Pancreas (tissue), 10 donors: Measurements from ENCODE around the gene CXorf66. TPM values are rescaled to one million over a fixed set of nuclear protein-coding genes. Genes with fewer than 3 reads are reported as not detected.
"Not testable (repeated sequence)": the region's sequence is repeated elsewhere in the genome, so short reads cannot be mapped to it uniquely, and the experiment has no call there.

Experiments
- ATAC-seq, 4 donors: fragments of 200-7000 bp; cut with Tn5 transposase; one replicate each; pipeline versions ENCODE4 v1.8.0 to v1.9.1; 2020; ENCODE audit warnings: mild to moderate bottlenecking in 4 of 4, moderate library complexity in 4 of 4
- DNase-seq, 6 donors: peaks; one replicate each; pipeline ENCODE4 v3.0.0-alpha.2; 2020
- FAIRE-seq: peaks from 2 replicates; lab custom pipeline; 2012; peaks lifted over from hg19 to GRCh38; lab: Jason Lieb, UNC
- H3K27ac ChIP-seq, 4 donors: fragments of 200-600 bp; sonication (generic); 1 replicate in 3 of 4; 2 replicates in 1 of 4; pipeline versions ENCODE4 v1.5.0 to v1.8.0; 2020
- H3K27me3 ChIP-seq, 4 donors: fragments of 200-600 bp; one replicate each; pipeline ENCODE4 v1.8.0; 2021
- H3K36me3 ChIP-seq, 3 donors: fragments of 200-600 bp; sonication (generic) in 1 of 3; one replicate each; pipeline versions ENCODE4 v1.5.0 to v1.8.0; 2020 to 2021
- H3K4me1 ChIP-seq, 3 donors: fragments of 200-600 bp; one replicate each; pipeline ENCODE4 v1.8.0; 2021
- H3K4me3 ChIP-seq, 4 donors: fragments of 200-600 bp; sonication (generic) in 2 of 4; one replicate each; pipeline versions ENCODE4 v1.5.0 to v1.8.0; 2020 to 2021
- H3K9me3 ChIP-seq, 4 donors: fragments of 200-600 bp; one replicate each; pipeline ENCODE4 v1.8.0; 2021
- CTCF ChIP-seq, 4 donors: fragments of 200-600 bp; sonication (generic) in 3 of 4; IDR thresholded peaks; one replicate each; pipeline versions ENCODE4 v1.5.0 to v1.8.0; 2021; ENCODE audit warnings: antibody characterized with exemption in 4 of 4
- WGBS, 2 donors: extraction: QIAGEN DNeasy Blood & Tissue Kit; methylation state at CpG; one replicate each; pipeline ENCODE4 v1.1.7; 2013; 5-methylcytosine and 5-hydroxymethylcytosine counted together
- intact Hi-C, 3 donors: fragments of 100-400 bp; cut with DNase I; formaldehyde crosslinking; loops; one replicate each; pipeline versions ENCODE4 v1.11.1 to v1.14.2; 2022
- polyA plus RNA-seq, 2 donors: library from polyadenylated mRNA; stranded (reverse); fragments of 200-250 nt; gene quantifications; one replicate each; pipeline ENCODE4 v1.2.3, GENCODE V29; 2013
- total RNA-seq, 6 donors: library from RNA; stranded (reverse); fragmentation: NEBNext Ultra II Directional in 4 of 6; extraction: Animal tissue kit (Norgen Biotek cat#: 25700) in 4 of 6; gene quantifications; one replicate each; pipeline versions ENCODE4 v1.2.1 to v1.2.4, GENCODE V29; 2021 to 2023
- donor health status: healthy with polysubstance abuse.
- donor health status: DM: no; HTN: no; CAD: no; lungs with moderate emphysema.
- donor health status: DM: no; HTN: no; CAD: no.
- donor health status: control.
- donor health status: control.
- donor health status: Bipolar disorder and iron deficiency.
- donor health status: DM: yes; HTN: yes; CAD: no.
- donor health status: DM: no; HTN: no; CAD: no.
- donor health status: DM: no; HTN: no; CAD: no.
- donor health status: DM: yes; HTN: yes; CAD: no.

The CXorf66 gene
- total and polyA plus RNA-seq, 8 donors, result not detected

GRCh38 chrX:139971394-139971749, 6.1 kb upstream of the CXorf66 start:
- Histone ChIP-seq H3K4me1 (no peaks in the 10 kb centered on the region), H3K27me3 (peaks cover 0 to 18% (median 0%) of the 10 kb centered on the region in 4 donors), H3K36me3 (no peaks in the 10 kb centered on the region), H3K27ac (no peak overlapping the region), H3K4me3 (no peak overlapping the region), H3K9me3 (no peaks in the 10 kb centered on the region)
- no peak for TF ChIP-seq CTCF (IDR thresholded peaks at IDR 0.05)
- DNase-seq (no peak), FAIRE-seq (no peak), ATAC-seq (no peak)
- intact Hi-C loops, result no loop called here
- 19 to 41% methylated on average over 10 of the region's 10 CpGs for WGBS, 2 donors

GRCh38 chrX:139969286-139969685, 4.0 kb upstream of the CXorf66 start:
- no peak for ATAC-seq
- DNase-seq, result no peak
- FAIRE-seq, result no peak
- Histone ChIP-seq H3K27ac (no peak overlapping the region), H3K36me3 (no peaks in the 10 kb centered on the region), H3K27me3 (peaks cover 0 to 14% (median 0%) of the 10 kb centered on the region in 4 donors), H3K4me1 (no peaks in the 10 kb centered on the region), H3K4me3 (no peak overlapping the region), H3K9me3 (no peaks in the 10 kb centered on the region)
- no peak for TF ChIP-seq CTCF (IDR thresholded peaks at IDR 0.05)
- intact Hi-C loops, result no loop called here
- 56 to 57% methylated on average over 2 of the region's 2 CpGs for WGBS, 2 donors

- Histone ChIP-seq H3K9me3 (no peaks in the 10 kb centered on the region), H3K4me3 (no peak overlapping the region), H3K27ac (no peak overlapping the region), H3K27me3 (peaks cover 0 to 13% (median 0%) of the 10 kb centered on the region in 4 donors), H3K36me3 (no peaks in the 10 kb centered on the region), H3K4me1 (no peaks in the 10 kb centered on the region)
- ATAC-seq (no peak), FAIRE-seq (no peak), DNase-seq (no peak)
- 47 to 60% methylated on average over 3 of the region's 3 CpGs for WGBS, 2 donors
- intact Hi-C loops, result no loop called here
- no peak for TF ChIP-seq CTCF (IDR thresholded peaks at IDR 0.05)
Observed at GRCh38 chrX:139967750-139968149, 2.4 kb upstream of the CXorf66 start.

GRCh38 chrX:139967300-139967699, 2.0 kb upstream of the CXorf66 start:
- no peak for TF ChIP-seq CTCF (IDR thresholded peaks at IDR 0.05)
- Histone ChIP-seq H3K4me3 (no peak overlapping the region), H3K36me3 (no peaks in the 10 kb centered on the region), H3K27me3 (peaks cover 0 to 11% (median 0%) of the 10 kb centered on the region in 4 donors), H3K27ac (no peak overlapping the region), H3K4me1 (no peaks in the 10 kb centered on the region), H3K9me3 (no peaks in the 10 kb centered on the region)
- no peak for DNase-seq
- intact Hi-C loops, result no loop called here
- no peak for ATAC-seq
- WGBS, 2 donors, result 28 to 53% methylated on average over 4 of the region's 4 CpGs
- FAIRE-seq, result no peak

GRCh38 chrX:139966159-139966558, 838 bp upstream of the CXorf66 start:
- ATAC-seq, H3K27ac ChIP-seq, H3K36me3 ChIP-seq, H3K4me1 ChIP-seq, intact Hi-C loops, H3K9me3 ChIP-seq, DNase-seq, H3K4me3 ChIP-seq, FAIRE-seq: not testable (repeated sequence)
- WGBS, 2 donors, result 46 to 57% methylated on average over 3 of the region's 3 CpGs
- peaks cover 0 to 11% (median 0%) of the 10 kb centered on the region in 4 donors for H3K27me3 ChIP-seq

GRCh38 chrX:139961091-139961490, 4.2 kb downstream of the CXorf66 start:
- 17 to 24% methylated on average over 2 of the region's 2 CpGs for WGBS, 2 donors

More at GRCh38 chrX:139961091-139961490, 4.2 kb downstream of the CXorf66 start:
- H3K4me1 ChIP-seq, H3K36me3 ChIP-seq, ATAC-seq, H3K27me3 ChIP-seq, H3K9me3 ChIP-seq, DNase-seq, H3K27ac ChIP-seq, FAIRE-seq, intact Hi-C loops, H3K4me3 ChIP-seq: not testable (repeated sequence)
